A549 (cell line): Measurements from ENCODE around the gene SNX19. TPM values are rescaled to one million over a fixed set of nuclear protein-coding genes. Genes with fewer than 3 reads are reported as not detected.

Experiments used
- ATAC-seq, 2 experiments: fragments of 200-7000 bp in 1 of 2; fragments of >200 bp in 1 of 2; cut with Nextera tagmentation in 1 of 2; cut with Tn5 transposase in 1 of 2; 3 replicates each; pipeline versions ENCODE4 v1.8.0 to v1.9.1; 2018 to 2020; ENCODE audit warnings: mild to moderate bottlenecking in 1 of 2, moderate library complexity in 1 of 2
- CTCF ChIA-PET: fragments of 300-600 bp; sonication (Branson Sonifier 250); formaldehyde crosslinking; extraction: SDS; loops from one replicate; lab custom pipeline; 2021; ENCODE audit warnings: antibody characterized with exemption, inconsistent platforms; lab: Yijun Ruan, JAX
- POLR2A ChIA-PET: fragments of 350-600 bp; formaldehyde crosslinking; extraction: SDS; loops from one replicate; lab custom pipeline; 2021; ENCODE audit warnings: antibody characterized with exemption, inconsistent platforms; lab: Yijun Ruan, JAX
- DNase-seq, 2 experiments: peaks; one replicate each; pipeline versions ENCODE4 v3.0.0 to v3.0.0-alpha.2; 2011 to 2016; ENCODE audit warnings: low read depth in 1 of 2, low spot score in 1 of 2
- FAIRE-seq: peaks from 2 replicates; lab custom pipeline; 2011; peaks lifted over from hg19 to GRCh38; lab: Jason Lieb, UNC
- H3K27ac ChIP-seq, 2 experiments: fragments of >200 bp; sonication (Bioruptor Twin); formaldehyde crosslinking; 3 replicates each; pipeline ENCODE4 v1.5.1; 2016 to 2017
- H3K4me1 ChIP-seq: fragments of >200 bp; sonication (Bioruptor Twin); formaldehyde crosslinking; 3 replicates; pipeline ENCODE4 v1.6.1; 2016
- H3K4me2 ChIP-seq: fragments of >200 bp; sonication (Bioruptor Twin); formaldehyde crosslinking; 3 replicates; pipeline ENCODE4 v1.6.1; 2016
- H3K4me3 ChIP-seq: fragments of >200 bp; sonication (Bioruptor Twin); formaldehyde crosslinking; 3 replicates; pipeline ENCODE4 v1.5.1; 2016
- H3K9me3 ChIP-seq: fragments of >200 bp; sonication (Bioruptor Twin); formaldehyde crosslinking; 3 replicates; pipeline ENCODE4 v1.6.1; 2016
- ATOH8 ChIP-seq: fragments of 250-450 bp; sonication (Bioruptor Pico); IDR thresholded peaks from 2 replicates; pipeline ENCODE4 v1.5.0; 2020; ENCODE audit warnings: low read depth, mild to moderate bottlenecking, moderate library complexity
- CBX2 ChIP-seq: fragments of 200-600 bp; sonication (generic); IDR thresholded peaks from 2 replicates; pipeline ENCODE4 v1.6.1; 2016; ENCODE audit warnings: low read depth, mild to moderate bottlenecking, borderline replicate concordance
- CBX8 ChIP-seq: fragments of 200-600 bp; sonication (generic); IDR thresholded peaks from 2 replicates; pipeline ENCODE4 v1.6.1; 2016
- CEBPB ChIP-seq, 2 experiments: fragments of >200 bp in 1 of 2; sonication (Bioruptor Twin) in 1 of 2; formaldehyde crosslinking in 1 of 2; IDR thresholded peaks; 2 replicates each; pipeline ENCODE4 v1.6.1; 2012 to 2016
- CHD2 ChIP-seq: fragments of 150-350 bp; IDR thresholded peaks from 2 replicates; pipeline ENCODE4 v1.6.1; 2014; ENCODE audit warnings: low read length; ENCODE audit not compliant: partially characterized antibody
- EHF ChIP-seq: fragments of 250-450 bp; sonication (Bioruptor Pico); IDR thresholded peaks from 2 replicates; pipeline ENCODE4 v1.5.0; 2020; ENCODE audit warnings: mild to moderate bottlenecking
- ELK1 ChIP-seq: fragments of 150-350 bp; IDR thresholded peaks from 2 replicates; pipeline ENCODE4 v1.6.1; 2014; ENCODE audit warnings: low read depth, mild to moderate bottlenecking, low read length
- EP300 ChIP-seq, 2 experiments: fragments of >200 bp; sonication (Bioruptor Twin); formaldehyde crosslinking; IDR thresholded peaks; 2 replicates in 1 of 2; 3 replicates in 1 of 2; pipeline ENCODE4 v1.6.1; 2016 to 2017
- ESRRA ChIP-seq: fragments of 150-350 bp; IDR thresholded peaks from 2 replicates; pipeline ENCODE4 v1.6.1; 2014; ENCODE audit warnings: mild to moderate bottlenecking, low read length, borderline replicate concordance
- FOSB ChIP-seq: fragments of 250-450 bp; sonication (Bioruptor Pico); IDR thresholded peaks from 2 replicates; pipeline ENCODE4 v1.5.0; 2020; ENCODE audit warnings: mild to moderate bottlenecking, moderate library complexity
- FOXS1 ChIP-seq: fragments of 250-450 bp; sonication (Bioruptor Pico); IDR thresholded peaks from 2 replicates; pipeline ENCODE4 v1.5.0; 2020; ENCODE audit warnings: mild to moderate bottlenecking, moderate library complexity
- HMGXB4 ChIP-seq: fragments of 250-450 bp; sonication (Bioruptor Pico); IDR thresholded peaks from 2 replicates; pipeline ENCODE4 v1.5.0; 2021; ENCODE audit warnings: mild to moderate bottlenecking, moderate library complexity, borderline replicate concordance
- HOXB13 ChIP-seq: fragments of 250-450 bp; sonication (Bioruptor Pico); IDR thresholded peaks from 2 replicates; pipeline ENCODE4 v1.5.0; 2020; ENCODE audit warnings: low read depth, mild to moderate bottlenecking, moderate library complexity
- HOXB5 ChIP-seq: fragments of 250-450 bp; sonication (Bioruptor Pico); IDR thresholded peaks from 2 replicates; pipeline ENCODE4 v1.5.0; 2020; ENCODE audit warnings: mild to moderate bottlenecking, moderate library complexity
- JUNB ChIP-seq: fragments of >200 bp; sonication (Bioruptor Twin); formaldehyde crosslinking; IDR thresholded peaks from 2 replicates; pipeline ENCODE4 v1.6.1; 2016
- NFE2L2 ChIP-seq: fragments of 150-350 bp; conservative IDR thresholded peaks from 2 replicates; pipeline ENCODE4 v1.6.1; 2014; ENCODE audit warnings: low read length
- NR3C1 ChIP-seq: fragments of >200 bp; sonication (Bioruptor Twin); formaldehyde crosslinking; IDR thresholded peaks from 3 replicates; pipeline ENCODE4 v1.6.1; 2017
- PHF8 ChIP-seq: fragments of 200-600 bp; sonication (generic); IDR thresholded peaks from 2 replicates; pipeline ENCODE4 v1.6.1; 2016; ENCODE audit warnings: low read depth, mild to moderate bottlenecking, antibody characterized with exemption, moderate library complexity, borderline replicate concordance
- POLR2AphosphoS2 ChIP-seq: conservative IDR thresholded peaks from 2 replicates; pipeline ENCODE4 v1.6.1; 2012; ENCODE audit warnings: low read length, improper control_type of control experiment, inconsistent platforms
- RCOR1 ChIP-seq: fragments of 150-350 bp; IDR thresholded peaks from 2 replicates; pipeline ENCODE4 v1.6.1; 2014; ENCODE audit warnings: antibody characterized with exemption, low read length, low read depth
- ZSCAN20 ChIP-seq: fragments of 250-450 bp; sonication (Bioruptor Pico); IDR thresholded peaks from 2 replicates; pipeline ENCODE4 v1.8.0; 2022; ENCODE audit warnings: mild to moderate bottlenecking, moderate library complexity
- WGBS: methylation state at CpG from one replicate; pipeline ENCODE4 v1.1.6; 2017; ENCODE audit errors: missing lambda C conversion rate; 5-methylcytosine and 5-hydroxymethylcytosine counted together
- polyA plus RNA-seq, 4 experiments: library from polyadenylated mRNA; depleted of rRNA in 3 of 4; stranded (reverse); fragments of >200 nt; fragmentation: RNase III in 1 of 4; extraction: RNeasy Plus Mini Kit Qiagen cat#74134 plus additional on column Dnase treatment in 1 of 4; gene quantifications; 2 replicates in 3 of 4; 3 replicates in 1 of 4; pipeline ENCODE4 v1.2.3, GENCODE V29; 2011 to 2017

Gene SNX19
- polyA plus RNA-seq, 2 of the 4 experiments (the other 2 are of a cell fraction): 13.4 to 26.7 TPM

DNA sequence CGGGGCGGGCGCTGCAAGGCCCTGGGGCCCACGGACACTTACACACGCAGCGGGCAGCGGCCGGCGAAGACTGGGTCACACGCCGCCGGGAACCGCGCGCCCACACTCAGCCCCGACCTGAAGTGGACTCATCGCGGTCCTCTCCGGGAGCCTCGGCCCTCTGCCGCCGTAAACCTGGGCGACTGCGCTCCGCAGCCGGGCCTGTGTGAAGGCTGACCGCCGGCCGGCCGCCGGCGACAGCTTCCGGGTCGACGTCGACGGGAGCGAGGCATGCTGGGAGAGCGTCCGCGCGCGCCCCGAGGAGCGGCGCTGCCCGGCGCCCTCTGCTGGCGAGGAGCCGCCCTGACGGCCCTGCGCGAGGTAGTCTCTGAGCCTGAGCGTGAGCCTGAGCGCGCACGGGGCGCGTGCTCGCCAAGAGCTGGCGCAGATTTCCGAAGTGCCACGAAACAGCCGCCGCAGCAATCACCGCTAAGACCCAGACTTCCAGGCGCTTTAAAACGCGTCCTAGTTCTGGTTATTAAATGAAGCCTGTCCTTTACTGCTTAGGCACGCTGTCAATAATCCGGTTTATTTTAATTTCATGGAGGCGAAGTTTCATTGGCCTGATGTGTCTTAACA lies at the start of gene SNX19 (continued):
- TF ChIP-seq HMGXB4: peak; percentile 84; the same call in 1 of the 2 replicates
- no peak; the same call in 1 of the 2 replicates for TF ChIP-seq FOXS1 (CRISPR knock-in tag)
- no peak for TF ChIP-seq ATOH8 (CRISPR knock-in tag)
- TF ChIP-seq CHD2: no peak
- TF ChIP-seq CBX2: no peak
- TF ChIP-seq EHF (CRISPR knock-in tag): 0 out of 2 replicates have a peak, but pooled peaks have one; percentile 49
- no peak for TF ChIP-seq NFE2L2
- TF ChIP-seq JUNB: no peak
- TF ChIP-seq POLR2AphosphoS2: no peak
- TF ChIP-seq CEBPB (IDR thresholded peaks at IDR 0.05): no peak
- no peak for TF ChIP-seq ZSCAN20 (CRISPR knock-in tag)
- TF ChIP-seq FOSB: no peak
- no peak for TF ChIP-seq ESRRA
- no peak for TF ChIP-seq ELK1
- TF ChIP-seq PHF8: peak; percentile 97
- TF ChIP-seq HOXB5: peak; percentile 63; the same call in 1 of the 2 replicates
- TF ChIP-seq, all 56 proteins: peak for 15

GRCh38 chr11:130964058-130964792 lies 47.9 kb upstream of the SNX19 start:
- DNase-seq (no peak), FAIRE-seq (no peak), ATAC-seq (no peak)
- no peak overlapping the region for H3K4me2 ChIP-seq
- CTCF ChIA-PET: no interaction called here
- H3K4me1 ChIP-seq: no peaks in the 10 kb centered on the region
- no peak overlapping the region for H3K4me3 ChIP-seq
- no peak overlapping the region for H3K27ac ChIP-seq
- TF ChIP-seq EP300 (IDR thresholded peaks at IDR 0.05): no peak
- no peak for TF ChIP-seq NR3C1
- TF ChIP-seq HOXB13 (CRISPR knock-in tag): no peak
- POLR2A ChIA-PET: no interaction called here
- WGBS: 22% methylated on average over 4 of the region's 6 CpGs
- no peaks in the 10 kb centered on the region for H3K9me3 ChIP-seq

DNA sequence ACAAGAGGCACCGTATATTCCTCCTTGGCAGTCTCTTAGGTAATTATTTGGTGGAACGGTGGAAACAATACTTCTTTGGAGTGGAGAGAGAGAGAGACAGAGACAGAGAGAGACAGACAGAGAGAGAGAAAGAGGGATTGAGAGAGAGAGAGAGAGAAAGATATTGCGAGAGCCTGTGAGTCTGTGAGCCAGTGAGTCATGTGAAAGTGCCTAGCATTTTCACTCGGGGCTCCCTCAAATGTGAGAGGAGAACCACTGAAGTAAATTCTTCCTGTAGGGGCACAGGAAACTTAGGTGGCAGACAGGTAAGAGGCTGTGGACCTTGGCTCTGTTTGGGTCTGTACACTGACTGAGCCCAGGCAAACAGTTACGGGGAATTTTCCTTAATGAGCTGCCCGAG lies 31.6 kb upstream of the SNX19 start:
- Histone ChIP-seq H3K9me3 (no peaks in the 10 kb centered on the region), H3K4me1 (no peaks in the 10 kb centered on the region), H3K27ac (no peak overlapping the region), H3K4me2 (no peak overlapping the region), H3K4me3 (no peak overlapping the region)
- ChIA-PET POLR2A (no interaction called here), CTCF (interaction anchor here (1.0 kb wide), 1 partner anchor 15 kb away, joined by 3 read pairs; no protein-coding TSS in a partner anchor)
- no peak for DNase-seq
- no peak for TF ChIP-seq NFE2L2
- no peak for TF ChIP-seq CBX8
- no peak for TF ChIP-seq EHF (CRISPR knock-in tag)
- no peak for TF ChIP-seq RCOR1
- TF ChIP-seq ATOH8 (CRISPR knock-in tag): no peak
- no peak for FAIRE-seq
- ATAC-seq: no peak
- 51% methylated on average over 6 of the region's 6 CpGs for whole genome bisulfite sequencing
